ENCODE data around the gene CSMD2. TPM values are rescaled to one million over a fixed set of nuclear protein-coding genes. Genes with fewer than 3 reads are reported as not detected.

The CSMD2 gene
- total RNA-seq, 1 donor from 2014 or later: 2.6 TPM

DNA sequence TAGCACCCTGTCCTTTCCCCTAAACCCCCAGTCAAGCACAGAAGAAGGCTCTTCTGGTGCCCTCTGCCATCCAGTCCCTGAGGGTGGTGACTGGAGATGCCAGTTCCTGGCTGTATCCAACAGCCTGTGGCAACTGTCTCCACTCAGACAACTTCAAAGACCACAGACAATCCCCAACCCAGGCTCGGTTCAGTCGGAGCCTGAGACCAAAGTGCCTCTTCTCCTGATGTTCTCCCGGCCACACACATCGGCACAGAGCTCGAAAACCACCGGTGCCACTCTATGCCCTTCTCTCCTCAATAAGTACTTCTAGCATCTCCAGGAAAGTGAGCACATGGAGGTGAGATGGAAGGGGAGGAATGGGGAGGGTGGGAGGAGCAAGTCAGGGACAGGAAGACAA, 340.7 kb downstream of the CSMD2 start:
- Histone ChIP-seq H3K4me3 (no peak overlapping the region), H3K36me3 (no peaks in the 10 kb centered on the region), H3K4me1 (no peaks in the 10 kb centered on the region), H2AFZ (replicated peaks) (no peak overlapping the region), H3K9me3 (ENCODE audit: low read depth) (peaks cover 4% of the 10 kb centered on the region), H3K27me3 (no peaks in the 10 kb centered on the region), H4K20me1 (ENCODE audit: low read depth) (no peaks in the 10 kb centered on the region), H3F3A (ENCODE audit: low read depth) (no peaks in the 10 kb centered on the region), H3K4me2 (no peak overlapping the region), H3K9ac (no peak overlapping the region), H3K79me2 (ENCODE audit: low read depth) (no peaks in the 10 kb centered on the region), H3K27ac (no peak overlapping the region)
- TF ChIP-seq, protein P1, sequence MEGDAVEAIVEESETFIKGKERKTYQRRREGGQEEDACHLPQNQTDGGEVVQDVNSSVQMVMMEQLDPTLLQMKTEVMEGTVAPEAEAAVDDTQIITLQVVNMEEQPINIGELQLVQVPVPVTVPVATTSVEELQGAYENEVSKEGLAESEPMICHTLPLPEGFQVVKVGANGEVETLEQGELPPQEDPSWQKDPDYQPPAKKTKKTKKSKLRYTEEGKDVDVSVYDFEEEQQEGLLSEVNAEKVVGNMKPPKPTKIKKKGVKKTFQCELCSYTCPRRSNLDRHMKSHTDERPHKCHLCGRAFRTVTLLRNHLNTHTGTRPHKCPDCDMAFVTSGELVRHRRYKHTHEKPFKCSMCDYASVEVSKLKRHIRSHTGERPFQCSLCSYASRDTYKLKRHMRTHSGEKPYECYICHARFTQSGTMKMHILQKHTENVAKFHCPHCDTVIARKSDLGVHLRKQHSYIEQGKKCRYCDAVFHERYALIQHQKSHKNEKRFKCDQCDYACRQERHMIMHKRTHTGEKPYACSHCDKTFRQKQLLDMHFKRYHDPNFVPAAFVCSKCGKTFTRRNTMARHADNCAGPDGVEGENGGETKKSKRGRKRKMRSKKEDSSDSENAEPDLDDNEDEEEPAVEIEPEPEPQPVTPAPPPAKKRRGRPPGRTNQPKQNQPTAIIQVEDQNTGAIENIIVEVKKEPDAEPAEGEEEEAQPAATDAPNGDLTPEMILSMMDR (IDR thresholded peaks at IDR 0.05): no peak
- no peak for TF ChIP-seq EZH2 (IDR thresholded peaks at IDR 0.05)
- no peak for TF ChIP-seq EZH2phosphoT487 (IDR thresholded peaks at IDR 0.05)
- peaks cover 7% of the 10 kb centered on the region for H3K9me3 Mint-ChIP-seq
- H3K27ac Mint-ChIP-seq: no peak overlapping the region
- DNase-seq (ENCODE audit: low spot score): no peak
- H3K27me3 Mint-ChIP-seq (ENCODE audit: insufficient read depth, low read depth): peaks cover 8% of the 10 kb centered on the region
- H3K4me1 Mint-ChIP-seq: no peaks in the 10 kb centered on the region
- no peak overlapping the region for H3K4me3 Mint-ChIP-seq
- H3K36me3 Mint-ChIP-seq: peaks cover 2% of the 10 kb centered on the region

DNA sequence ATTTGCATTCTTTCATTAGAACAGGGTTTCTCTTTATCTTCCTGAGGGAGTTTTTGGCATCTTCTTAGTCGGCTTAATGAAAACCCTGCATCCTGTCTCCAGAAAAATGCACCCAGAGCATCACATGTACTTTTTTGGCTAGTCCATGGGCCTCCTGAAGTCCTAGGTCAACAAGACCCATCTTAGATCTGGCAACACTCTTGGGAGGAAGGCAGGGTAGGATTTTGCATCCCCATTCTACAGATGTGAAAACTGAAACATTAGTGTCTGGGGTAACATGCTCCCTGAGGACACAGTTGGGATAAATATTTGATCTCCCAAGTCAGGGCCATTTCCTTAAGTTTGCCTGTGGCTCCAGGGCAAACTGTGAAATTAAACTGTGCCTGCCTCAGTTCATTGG, 341.2 kb downstream of the CSMD2 start:
- no peaks in the 10 kb centered on the region for H3K27me3 ChIP-seq
- H3K36me3 Mint-ChIP-seq: peaks cover 2% of the 10 kb centered on the region

DNA sequence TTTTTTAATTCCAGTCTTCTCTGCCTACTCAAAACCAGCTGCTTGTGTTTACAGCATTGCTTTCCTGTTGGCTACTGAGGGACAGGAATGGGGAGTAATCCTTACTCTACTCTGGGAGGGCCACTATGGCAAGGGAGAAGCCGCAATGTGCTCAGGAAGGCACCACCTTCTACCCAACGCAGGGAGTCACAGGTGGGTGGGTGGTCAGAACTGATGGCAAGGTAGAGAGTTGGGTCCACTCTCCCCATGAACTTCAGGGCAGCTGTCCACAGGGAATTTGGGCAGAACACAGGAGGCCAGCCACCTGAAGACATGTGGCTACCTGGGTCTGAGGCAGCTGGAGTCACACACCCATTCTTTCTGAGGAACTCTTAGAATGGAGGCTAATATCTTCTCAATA, 341.6 kb downstream of the CSMD2 start:
- H3K9me3 ChIP-seq (ENCODE audit: low read depth): no peaks in the 10 kb centered on the region
- TF ChIP-seq EZH2phosphoT487 (IDR thresholded peaks at IDR 0.05) (no peak), EZH2 (IDR thresholded peaks at IDR 0.05) (no peak)
- TF ChIP-seq, protein P1 (IDR thresholded peaks at IDR 0.05): no peak
- no peaks in the 10 kb centered on the region for H3K79me2 ChIP-seq (ENCODE audit: low read depth)
- no peaks in the 10 kb centered on the region for H3F3A ChIP-seq (ENCODE audit: low read depth)
- no peaks in the 10 kb centered on the region for H3K36me3 ChIP-seq
- Mint-ChIP-seq H3K27ac (no peak overlapping the region), H3K4me3 (no peak overlapping the region), H3K27me3 (ENCODE audit: insufficient read depth, low read depth) (peaks cover 8% of the 10 kb centered on the region), H3K9me3 (no peaks in the 10 kb centered on the region), H3K36me3 (peaks cover 2% of the 10 kb centered on the region), H3K4me1 (no peaks in the 10 kb centered on the region)
- H3K4me3 ChIP-seq: no peak overlapping the region
- no peaks in the 10 kb centered on the region for H3K27me3 ChIP-seq
- no peaks in the 10 kb centered on the region for H4K20me1 ChIP-seq (ENCODE audit: low read depth)
- no peak overlapping the region for H2AFZ ChIP-seq (replicated peaks)
- H3K4me1 ChIP-seq: no peaks in the 10 kb centered on the region
- no peak for DNase-seq (ENCODE audit: low spot score)
- no peak overlapping the region for H3K4me2 ChIP-seq
- H3K9ac ChIP-seq: no peak overlapping the region
- H3K27ac ChIP-seq: no peak overlapping the region

More for the DNA sequence above, 341.2 kb downstream of the CSMD2 start:
- H3K9me3 Mint-ChIP-seq: peaks cover 2% of the 10 kb centered on the region
- no peak overlapping the region for H3K27ac ChIP-seq
- no peaks in the 10 kb centered on the region for H4K20me1 ChIP-seq (ENCODE audit: low read depth)
- H3K4me1 Mint-ChIP-seq: no peaks in the 10 kb centered on the region
- H3K4me2 ChIP-seq: no peak overlapping the region
- no peaks in the 10 kb centered on the region for H3F3A ChIP-seq (ENCODE audit: low read depth)
- H3K4me1 ChIP-seq: no peaks in the 10 kb centered on the region
- H3K4me3 ChIP-seq: no peak overlapping the region
- no peak overlapping the region for H3K9ac ChIP-seq
- H2AFZ ChIP-seq (replicated peaks): no peak overlapping the region
- no peaks in the 10 kb centered on the region for H3K36me3 ChIP-seq
- peaks cover 2% of the 10 kb centered on the region for H3K9me3 ChIP-seq (ENCODE audit: low read depth)
- no peak for DNase-seq (ENCODE audit: low spot score)
- H3K27me3 Mint-ChIP-seq (ENCODE audit: insufficient read depth, low read depth): peaks cover 8% of the 10 kb centered on the region
- no peaks in the 10 kb centered on the region for H3K79me2 ChIP-seq (ENCODE audit: low read depth)
- H3K4me3 Mint-ChIP-seq: no peak overlapping the region
- no peak overlapping the region for H3K27ac Mint-ChIP-seq
- TF ChIP-seq EZH2phosphoT487 (IDR thresholded peaks at IDR 0.05): no peak
- TF ChIP-seq, protein P1 (IDR thresholded peaks at IDR 0.05): no peak
- no peak for TF ChIP-seq EZH2 (IDR thresholded peaks at IDR 0.05)

Data from neural progenitor cell (in vitro differentiated cells).